ENCODE data around the gene ACOT8. TPM values are rescaled to one million over a fixed set of nuclear protein-coding genes. Genes with fewer than 3 reads are reported as not detected.

ACOT8 gene
- total and polyA plus RNA-seq, 9 of the 15 experiments (the other 6 are each of a cell fraction or from before 2014, with no cell fraction given): 8.2 to 46.7 (median 20.7) TPM

DNA sequence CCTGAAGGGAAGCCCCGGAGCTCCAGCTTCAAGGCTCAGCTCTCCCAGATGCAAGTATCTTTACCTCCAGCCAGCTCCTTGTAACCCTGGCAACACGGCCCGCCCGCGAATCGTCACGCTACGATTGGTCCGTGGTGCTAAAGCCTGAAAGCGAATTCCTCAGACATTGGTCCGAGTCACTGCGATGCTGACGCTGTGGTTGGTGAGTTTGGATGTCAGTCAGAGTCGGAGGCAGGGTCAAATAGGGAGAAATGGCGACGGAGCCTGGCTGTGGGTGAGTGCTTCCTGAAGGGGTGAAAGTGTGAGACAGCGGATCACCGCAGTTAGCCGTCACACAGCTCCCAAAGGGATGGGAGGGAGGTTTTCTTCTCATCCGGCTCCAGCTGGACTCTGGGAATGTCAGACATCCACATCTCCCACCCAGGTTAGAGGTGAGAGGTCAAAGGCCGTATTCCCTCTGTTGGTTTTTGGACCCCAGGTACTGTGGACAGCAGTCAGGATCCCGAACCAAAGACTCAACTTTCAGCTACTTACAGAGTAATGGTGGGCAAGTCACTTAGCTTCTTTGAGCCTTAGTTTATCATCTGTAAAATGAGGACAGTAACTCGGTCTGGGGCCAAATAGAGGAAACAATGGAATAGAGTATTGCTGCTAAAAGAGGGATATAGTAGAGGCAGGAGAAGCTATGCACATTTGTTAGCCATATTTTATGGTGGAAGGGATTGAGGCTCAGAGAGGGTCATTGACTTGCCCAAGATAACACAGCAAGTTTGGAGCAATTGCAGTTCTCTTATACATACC lies 24.0 kb upstream of the ACOT8 start, which contains the start of gene ZSWIM1 (continued):
- TF ChIP-seq NR2C2 (CRISPR knock-in tag; IDR thresholded peaks at IDR 0.05) (peak; percentile 97), NR2C2 (tag; IDR thresholded peaks at IDR 0.05) (peak; percentile 99), PRPF4 (IDR thresholded peaks at IDR 0.05; ENCODE audit: insufficient read depth, low read depth, low read length, poor library complexity, severe bottlenecking) (no peak), SRSF3 (IDR thresholded peaks at IDR 0.05; ENCODE audit: insufficient read depth, low read length) (no peak), JUND (IDR thresholded peaks at IDR 0.05; ENCODE audit: borderline replicate concordance, low read depth, low read length) (no peak), JUND (tag; IDR thresholded peaks at IDR 0.05; ENCODE audit: borderline replicate concordance, low read depth, low read length) (peak; percentile 39; the same call in 2 of the 3 replicates), ZNF140 (CRISPR knock-in tag; IDR thresholded peaks at IDR 0.05) (no peak), SNIP1 (IDR thresholded peaks at IDR 0.05; ENCODE audit: low read depth) (no peak), UBTF (IDR thresholded peaks at IDR 0.05; ENCODE audit: borderline replicate concordance in 1 of 2, low read depth in 2 of 2, low read length in 2 of 2) (0 out of 4 replicates have a peak, but pooled peaks of 1 of the 2 experiments have one; percentile 41), JUN (IDR thresholded peaks at IDR 0.05; ENCODE audit: borderline replicate concordance, low read depth, low read length) (no peak), JUN (CRISPR knock-in tag; IDR thresholded peaks at IDR 0.05; ENCODE audit: borderline replicate concordance) (no peak), ZNF41 (CRISPR knock-in tag; conservative IDR thresholded peaks at IDR 0.05) (no peak), ZNF695 (CRISPR knock-in tag; IDR thresholded peaks at IDR 0.05) (no peak)
- TF ChIP-seq, protein P1, sequence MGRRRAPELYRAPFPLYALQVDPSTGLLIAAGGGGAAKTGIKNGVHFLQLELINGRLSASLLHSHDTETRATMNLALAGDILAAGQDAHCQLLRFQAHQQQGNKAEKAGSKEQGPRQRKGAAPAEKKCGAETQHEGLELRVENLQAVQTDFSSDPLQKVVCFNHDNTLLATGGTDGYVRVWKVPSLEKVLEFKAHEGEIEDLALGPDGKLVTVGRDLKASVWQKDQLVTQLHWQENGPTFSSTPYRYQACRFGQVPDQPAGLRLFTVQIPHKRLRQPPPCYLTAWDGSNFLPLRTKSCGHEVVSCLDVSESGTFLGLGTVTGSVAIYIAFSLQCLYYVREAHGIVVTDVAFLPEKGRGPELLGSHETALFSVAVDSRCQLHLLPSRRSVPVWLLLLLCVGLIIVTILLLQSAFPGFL (CRISPR knock-in tag; IDR thresholded peaks at IDR 0.05): no peak
- TF ChIP-seq, protein P2, sequence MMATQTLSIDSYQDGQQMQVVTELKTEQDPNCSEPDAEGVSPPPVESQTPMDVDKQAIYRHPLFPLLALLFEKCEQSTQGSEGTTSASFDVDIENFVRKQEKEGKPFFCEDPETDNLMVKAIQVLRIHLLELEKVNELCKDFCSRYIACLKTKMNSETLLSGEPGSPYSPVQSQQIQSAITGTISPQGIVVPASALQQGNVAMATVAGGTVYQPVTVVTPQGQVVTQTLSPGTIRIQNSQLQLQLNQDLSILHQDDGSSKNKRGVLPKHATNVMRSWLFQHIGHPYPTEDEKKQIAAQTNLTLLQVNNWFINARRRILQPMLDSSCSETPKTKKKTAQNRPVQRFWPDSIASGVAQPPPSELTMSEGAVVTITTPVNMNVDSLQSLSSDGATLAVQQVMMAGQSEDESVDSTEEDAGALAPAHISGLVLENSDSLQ (IDR thresholded peaks at IDR 0.05): peak; percentile 100

Measured in K562 (cell line).